SU-DHL-6 (cell line): ENCODE measurements around the gene ZNF689.

Experiments used
- H2AFZ ChIP-seq: fragments of 200-600 bp; sonication (generic); 2 replicates; pipeline ENCODE4 v1.6.1; 2014; ENCODE audit warnings: low read depth, mild to moderate bottlenecking, moderate library complexity, mixed read lengths, antibody characterized with exemption, low read length; ENCODE audit not compliant: severe bottlenecking
- H3F3A ChIP-seq: fragments of 200-600 bp; shearing (Covaris generic); 2 replicates; pipeline ENCODE4 v1.6.0; 2016; ENCODE audit warnings: antibody characterized with exemption, mild to moderate bottlenecking; ENCODE audit not compliant: insufficient read depth
- H3K27ac ChIP-seq: fragments of 200-600 bp; sonication (generic); 2 replicates; pipeline ENCODE4 v1.5.1; 2016; ENCODE audit warnings: low read depth, mild to moderate bottlenecking, low read length, moderate library complexity, mixed read lengths
- H3K27me3 ChIP-seq: fragments of 200-600 bp; sonication (generic), shearing (Covaris generic); 2 replicates; pipeline ENCODE4 v1.6.0; 2014; ENCODE audit warnings: mild to moderate bottlenecking, low read length
- H3K36me3 ChIP-seq: fragments of 200-600 bp; sonication (generic); 2 replicates; pipeline ENCODE4 v1.6.1; 2014; ENCODE audit warnings: mild to moderate bottlenecking, low read length, mixed read lengths
- H3K4me2 ChIP-seq: fragments of 300-600, 200-600 bp; shearing (Covaris generic), sonication (generic); 2 replicates; pipeline ENCODE4 v1.6.0; 2014; ENCODE audit warnings: low read length, low read depth, mild to moderate bottlenecking; ENCODE audit not compliant: poor library complexity, severe bottlenecking
- H3K4me3 ChIP-seq: fragments of 200-600 bp; sonication (generic); 2 replicates; pipeline ENCODE4 v1.5.1; 2014; ENCODE audit warnings: antibody characterized with exemption, low read length, mild to moderate bottlenecking, mixed read lengths; ENCODE audit not compliant: insufficient read depth, poor library complexity, severe bottlenecking
- H3K79me2 ChIP-seq: fragments of 200-600 bp; sonication (generic); 2 replicates; pipeline ENCODE4 v1.6.1; 2014; ENCODE audit warnings: mild to moderate bottlenecking, low read length, moderate library complexity; ENCODE audit not compliant: insufficient read depth
- H3K9ac ChIP-seq: fragments of 200-600 bp; sonication (generic); 2 replicates; pipeline ENCODE4 v1.7.0; 2014; ENCODE audit warnings: mild to moderate bottlenecking, low read length
- H3K9me2 ChIP-seq: fragments of 200-600 bp; sonication (generic); replicated peaks from 2 replicates; pipeline ENCODE4 v1.6.1; 2014; ENCODE audit warnings: low read length; ENCODE audit not compliant: insufficient read depth
- H3K9me3 ChIP-seq: fragments of 200-600 bp; sonication (generic); 2 replicates; pipeline ENCODE4 v1.6.1; 2014; ENCODE audit warnings: low read length, mixed read lengths; ENCODE audit not compliant: insufficient read depth
- H4K20me1 ChIP-seq: fragments of 200-600 bp; sonication (generic); 2 replicates; pipeline ENCODE4 v1.6.1; 2014; ENCODE audit warnings: low read depth, mild to moderate bottlenecking, antibody characterized with exemption, low read length, moderate library complexity, mixed read lengths
- CTCF ChIP-seq: fragments of 200-600 bp; sonication (generic); IDR thresholded peaks from one replicate; pipeline ENCODE4 v1.5.1; 2017; ENCODE audit warnings: antibody characterized with exemption, mild to moderate bottlenecking, low read length, moderate library complexity; ENCODE audit not compliant: insufficient read depth, poor library complexity, severe bottlenecking
- EZH2phosphoT487 ChIP-seq: fragments of 200-600 bp; sonication (generic), shearing (Covaris generic); conservative IDR thresholded peaks from 2 replicates; pipeline ENCODE4 v1.6.1; 2018; ENCODE audit warnings: mild to moderate bottlenecking, antibody characterized with exemption, low read length, moderate library complexity, mixed read lengths

Gene ZNF689

DNA sequence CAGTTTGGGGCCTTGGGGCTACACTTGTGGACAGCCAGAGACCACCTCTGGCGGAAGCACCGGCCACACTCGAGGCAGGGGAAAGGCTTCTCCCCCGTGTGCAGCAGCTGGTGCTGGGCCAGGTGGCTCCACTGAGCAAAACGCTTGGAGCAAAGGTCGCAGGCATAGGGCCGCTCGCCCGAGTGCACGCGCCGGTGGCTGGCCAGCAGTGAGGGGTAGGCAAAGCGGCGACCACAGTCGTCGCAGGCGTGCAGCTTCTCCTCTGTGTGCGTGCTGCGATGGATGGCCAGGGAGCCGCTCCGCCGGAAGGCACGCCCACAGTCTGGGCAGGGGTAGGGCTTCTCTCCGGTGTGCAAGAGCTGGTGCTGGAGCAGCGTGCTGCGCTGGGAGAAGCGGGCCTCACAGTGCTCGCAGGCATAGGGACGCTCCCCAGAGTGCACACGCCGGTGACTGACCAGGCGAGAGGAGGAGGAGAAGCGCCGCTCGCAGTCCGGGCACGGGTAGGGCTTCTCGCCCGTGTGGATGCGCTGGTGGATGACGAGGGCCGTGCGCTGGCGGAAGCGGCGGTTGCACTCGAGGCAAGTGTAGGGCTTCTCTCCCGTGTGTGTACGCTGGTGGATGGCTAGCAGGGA lies 5.8 kb downstream of the ZNF689 start:
- H3K79me2 ChIP-seq = peaks cover 13% of the 10 kb centered on the region
- no peaks in the 10 kb centered on the region for H3K9me3 ChIP-seq
- H3K4me2 ChIP-seq = no peak overlapping the region
- no peaks in the 10 kb centered on the region for H3K9me2 ChIP-seq
- H3F3A ChIP-seq = peaks cover 5% of the 10 kb centered on the region; the same call in 1 of the 2 replicates
- no peaks in the 10 kb centered on the region for H4K20me1 ChIP-seq
- H3K27me3 ChIP-seq = no peaks in the 10 kb centered on the region
- no peaks in the 10 kb centered on the region for H3K36me3 ChIP-seq
- no peak for TF ChIP-seq EZH2phosphoT487
- no peak for TF ChIP-seq CTCF
- no peak overlapping the region for H3K27ac ChIP-seq
- no peak overlapping the region for H3K9ac ChIP-seq
- no peak overlapping the region for H2AFZ ChIP-seq
- H3K4me3 ChIP-seq = no peak overlapping the region

DNA sequence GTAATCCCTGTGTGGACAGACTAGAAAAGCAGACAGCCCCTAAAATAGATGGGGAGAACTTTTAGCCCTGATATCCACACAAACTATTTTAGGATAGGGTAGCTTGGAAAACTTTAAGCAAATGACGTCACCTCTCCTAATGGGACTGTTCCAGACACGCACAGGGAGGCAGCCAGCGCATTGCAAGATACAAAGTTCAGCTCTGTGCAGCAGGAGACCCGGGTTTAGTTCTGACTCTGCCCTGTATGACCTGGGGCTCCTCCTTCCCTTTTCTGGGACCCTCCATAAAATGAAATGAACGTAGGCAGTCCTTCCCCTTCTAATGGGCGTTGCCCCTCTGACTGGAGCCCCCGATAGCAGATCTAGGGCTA lies 6.3 kb downstream of the ZNF689 start:
- H2AFZ ChIP-seq = no peak overlapping the region
- no peaks in the 10 kb centered on the region for H3K9me2 ChIP-seq
- peaks cover 5% of the 10 kb centered on the region; the same call in 1 of the 2 replicates for H3F3A ChIP-seq
- no peak overlapping the region for H3K4me3 ChIP-seq
- TF ChIP-seq CTCF = no peak
- no peak for TF ChIP-seq EZH2phosphoT487
- no peaks in the 10 kb centered on the region for H4K20me1 ChIP-seq
- no peak overlapping the region for H3K4me2 ChIP-seq
- H3K9me3 ChIP-seq = no peaks in the 10 kb centered on the region
- H3K27ac ChIP-seq = no peak overlapping the region
- no peaks in the 10 kb centered on the region for H3K27me3 ChIP-seq
- no peak overlapping the region for H3K9ac ChIP-seq
- peaks cover 7% of the 10 kb centered on the region for H3K79me2 ChIP-seq
- H3K36me3 ChIP-seq = no peaks in the 10 kb centered on the region

GRCh38 chr16:30602616-30603277 lies 7.4 kb downstream of the ZNF689 start:
- Histone ChIP-seq H3K4me2 (no peak overlapping the region), H3K36me3 (no peaks in the 10 kb centered on the region), H3F3A (peaks cover 5% of the 10 kb centered on the region; the same call in 1 of the 2 replicates), H3K27ac (no peak overlapping the region), H3K4me3 (no peak overlapping the region), H3K9ac (no peak overlapping the region), H3K79me2 (no peaks in the 10 kb centered on the region; the same call in 1 of the 2 replicates), H3K9me2 (no peaks in the 10 kb centered on the region), H2AFZ (no peak overlapping the region), H4K20me1 (no peaks in the 10 kb centered on the region), H3K9me3 (no peaks in the 10 kb centered on the region), H3K27me3 (no peaks in the 10 kb centered on the region)
- TF ChIP-seq EZH2phosphoT487 = no peak
- TF ChIP-seq CTCF = no peak
